Gastrocnemius medialis (tissue), 4 donors: ENCODE results near the gene MED27.

Source experiments
- CTCF ChIP-seq, 5 experiments: fragments of 450-650 bp in 3 of 5; fragments of 200-600 bp in 2 of 5; sonication (generic) in 2 of 5; IDR thresholded peaks in 4 of 5; conservative IDR thresholded peaks in 1 of 5; 1 replicate in 4 of 5; 2 replicates in 1 of 5; pipeline ENCODE4 v1.5.1; 2016 to 2019; ENCODE audit warnings: antibody characterized with exemption in 5 of 5, mild to moderate bottlenecking in 3 of 5, moderate library complexity in 3 of 5
- POLR2A ChIP-seq, 2 donors: fragments of 450-650 bp; IDR thresholded peaks; one replicate each; pipeline ENCODE4 v1.6.1; 2017; ENCODE audit warnings: antibody characterized with exemption in 2 of 2, mild to moderate bottlenecking in 2 of 2, moderate library complexity in 2 of 2

- TF ChIP-seq CTCF (IDR thresholded peaks at IDR 0.05 in 4 of 5, conservative IDR thresholded peaks at IDR 0.05 in 1 of 5), result no peak
- TF ChIP-seq POLR2A (IDR thresholded peaks at IDR 0.05), result no peak
Measured at GRCh38 chr9:131965103-131965502, 114.6 kb downstream of the MED27 start.
